HG03342 (cell line): ENCODE measurements around the gene NUP210.

Experiments
- ATAC-seq: cut with Tn5 transposase; IDR thresholded peaks from one replicate; pipeline ENCODE4 v1.9.1; 2021; ENCODE audit warnings: mild to moderate bottlenecking, moderate library complexity; ENCODE audit not compliant: unreplicated experiment

The NUP210 gene

GRCh38 chr3:13277860-13278531 lies 142.1 kb downstream of the NUP210 start:
- ATAC-seq = no peak

GRCh38 chr3:13277196-13277813 lies 142.8 kb downstream of the NUP210 start:
- no peak for ATAC-seq

- ATAC-seq = no peak
These were observed 143.5 kb downstream of the NUP210 start for GRCh38 chr3:13276438-13277195.

- ATAC-seq = no peak
These were observed 144.6 kb downstream of the NUP210 start for GRCh38 chr3:13275376-13276005.

- ATAC-seq = no peak
These were observed 145.4 kb downstream of the NUP210 start for GRCh38 chr3:13274551-13275332.

- no peak for ATAC-seq
These were observed 146.0 kb downstream of the NUP210 start for GRCh38 chr3:13274125-13274524.

- no peak for ATAC-seq
These were observed 146.5 kb downstream of the NUP210 start for GRCh38 chr3:13273604-13274105.

GRCh38 chr3:13272831-13273603 lies 147.1 kb downstream of the NUP210 start:
- no peak for ATAC-seq

GRCh38 chr3:13269711-13270378 lies 150.3 kb downstream of the NUP210 start:
- ATAC-seq = no peak

GRCh38 chr3:13268961-13269441 lies 151.1 kb downstream of the NUP210 start:
- ATAC-seq = no peak

- ATAC-seq = no peak
These were observed 152.0 kb downstream of the NUP210 start for GRCh38 chr3:13268120-13268519.

- ATAC-seq = no peak
These were observed 153.3 kb downstream of the NUP210 start for GRCh38 chr3:13266651-13267362.
